ENCODE measurements around the gene WDR90. TPM values are rescaled to one million over a fixed set of nuclear protein-coding genes. Genes with fewer than 3 reads are reported as not detected.

WDR90 gene
- total RNA-seq, 1 donor from 2014 or later = 14.8 TPM

- no peak for DNase-seq (ENCODE audit: low read depth, low spot score)
Observed at GRCh38 chr16:674968-675883, 26.1 kb downstream of the WDR90 start, which contains the start of gene RHBDL1. TSS of gene RHBDL1 (plus strand) at chr16:675671. CDS start at chr16:675791, 120 bp downstream.

GRCh38 chr16:675884-676564 is 26.9 kb downstream of the WDR90 start:
- DNase-seq (ENCODE audit: low read depth, low spot score) = no peak

GRCh38 chr16:676565-676902 is 27.4 kb downstream of the WDR90 start:
- DNase-seq (ENCODE audit: low read depth, low spot score) = no peak

GRCh38 chr16:676913-677312 is 27.7 kb downstream of the WDR90 start:
- no peak for DNase-seq (ENCODE audit: low read depth, low spot score)

- no peak for DNase-seq (ENCODE audit: low read depth, low spot score)
Observed at GRCh38 chr16:677316-678190, 28.4 kb downstream of the WDR90 start.

- no peak for DNase-seq (ENCODE audit: low read depth, low spot score)
Observed at GRCh38 chr16:678209-678857, 29.2 kb downstream of the WDR90 start.

GRCh38 chr16:678858-679813 is 30.0 kb downstream of the WDR90 start:
- no peak for DNase-seq (ENCODE audit: low read depth, low spot score)

- peak; percentile 44 for DNase-seq (ENCODE audit: low read depth, low spot score)
Observed at GRCh38 chr16:679814-680624, 30.9 kb downstream of the WDR90 start, which contains the start of gene STUB1. TSS of gene STUB1 (plus strand) at chr16:680410. CDS start at chr16:680526, 116 bp downstream.

GRCh38 chr16:680625-680945 is 31.4 kb downstream of the WDR90 start:
- DNase-seq (ENCODE audit: low read depth, low spot score) = no peak

- DNase-seq (ENCODE audit: low read depth, low spot score) = no peak
Observed at GRCh38 chr16:680967-681745, 32.0 kb downstream of the WDR90 start.

GRCh38 chr16:681746-682427 is 32.7 kb downstream of the WDR90 start:
- DNase-seq (ENCODE audit: low read depth, low spot score) = no peak

GRCh38 chr16:682493-683395 is 33.6 kb downstream of the WDR90 start:
- no peak for DNase-seq (ENCODE audit: low read depth, low spot score)

GRCh38 chr16:683396-684070 is 34.4 kb downstream of the WDR90 start:
- no peak for DNase-seq (ENCODE audit: low read depth, low spot score)

GRCh38 chr16:684071-684794 is 35.1 kb downstream of the WDR90 start, which contains the start of gene JMJD8:
TSS of gene JMJD8 (minus strand) at chr16:684334. CDS start at chr16:684319, 15 bp downstream.
- DNase-seq (ENCODE audit: low read depth, low spot score) = peak; percentile 66

GRCh38 chr16:684961-685696 is 36.0 kb downstream of the WDR90 start:
- no peak for DNase-seq (ENCODE audit: low read depth, low spot score)
